ENCODE data around the gene C11orf97.
"Not testable (repeated sequence)": the region's sequence is repeated elsewhere in the genome, so short reads cannot be mapped to it uniquely, and the experiment has no call there.

The C11orf97 gene

GRCh38 chr11:94555752-94556329, 43.6 kb downstream of the C11orf97 start:
- H3K4me3 ChIP-seq (ENCODE audit: insufficient read depth, low read depth, low read length); H3K4me1 ChIP-seq (ENCODE audit: control insufficient read depth, insufficient read depth, low read length); H3K27ac ChIP-seq (ENCODE audit: insufficient read depth, low read depth, low read length, poor library complexity, severe bottlenecking); H3K9me3 ChIP-seq (ENCODE audit: control insufficient read depth, low read length); H3K27me3 ChIP-seq (ENCODE audit: control insufficient read depth, insufficient read depth, low read length, poor library complexity, severe bottlenecking); H3K36me3 ChIP-seq (ENCODE audit: control insufficient read depth, insufficient read depth, low read length): not testable (repeated sequence)
- WGBS, 2 experiments, result 89 to 92% methylated on average over 7 to 8 of the region's 8 CpGs

GRCh38 chr11:94557421-94557820, 45.2 kb downstream of the C11orf97 start:
- H3K9me3 ChIP-seq (ENCODE audit: control insufficient read depth, low read length), result no peaks in the 10 kb centered on the region
- H3K36me3 ChIP-seq (ENCODE audit: control insufficient read depth, insufficient read depth, low read length), result no peaks in the 10 kb centered on the region
- H3K27me3 ChIP-seq (ENCODE audit: control insufficient read depth, insufficient read depth, low read length, poor library complexity, severe bottlenecking), result no peaks in the 10 kb centered on the region
- no peaks in the 10 kb centered on the region for H3K4me1 ChIP-seq (ENCODE audit: control insufficient read depth, insufficient read depth, low read length)
- H3K27ac ChIP-seq (ENCODE audit: insufficient read depth, low read depth, low read length, poor library complexity, severe bottlenecking), result no peak overlapping the region
- H3K4me3 ChIP-seq (ENCODE audit: insufficient read depth, low read depth, low read length), result no peak overlapping the region

GRCh38 chr11:94557992-94558391, 45.7 kb downstream of the C11orf97 start:
- no peaks in the 10 kb centered on the region for H3K9me3 ChIP-seq (ENCODE audit: control insufficient read depth, low read length)
- no peaks in the 10 kb centered on the region for H3K27me3 ChIP-seq (ENCODE audit: control insufficient read depth, insufficient read depth, low read length, poor library complexity, severe bottlenecking)
- no peaks in the 10 kb centered on the region for H3K4me1 ChIP-seq (ENCODE audit: control insufficient read depth, insufficient read depth, low read length)
- WGBS, 2 experiments, result 80 to 100% methylated on average over 1 of the region's 1 CpG
- no peak overlapping the region for H3K4me3 ChIP-seq (ENCODE audit: insufficient read depth, low read depth, low read length)
- H3K36me3 ChIP-seq (ENCODE audit: control insufficient read depth, insufficient read depth, low read length), result no peaks in the 10 kb centered on the region
- H3K27ac ChIP-seq (ENCODE audit: insufficient read depth, low read depth, low read length, poor library complexity, severe bottlenecking), result no peak overlapping the region

- H3K4me1 ChIP-seq (ENCODE audit: control insufficient read depth, insufficient read depth, low read length), result no peaks in the 10 kb centered on the region
- 82 to 95% methylated on average over 1 of the region's 1 CpG for WGBS, 2 experiments
- no peaks in the 10 kb centered on the region for H3K9me3 ChIP-seq (ENCODE audit: control insufficient read depth, low read length)
- H3K4me3 ChIP-seq (ENCODE audit: insufficient read depth, low read depth, low read length), result no peak overlapping the region
- no peaks in the 10 kb centered on the region for H3K36me3 ChIP-seq (ENCODE audit: control insufficient read depth, insufficient read depth, low read length)
- no peaks in the 10 kb centered on the region for H3K27me3 ChIP-seq (ENCODE audit: control insufficient read depth, insufficient read depth, low read length, poor library complexity, severe bottlenecking)
- no peak overlapping the region for H3K27ac ChIP-seq (ENCODE audit: insufficient read depth, low read depth, low read length, poor library complexity, severe bottlenecking)
Measured at GRCh38 chr11:94558468-94558867, 46.2 kb downstream of the C11orf97 start.

GRCh38 chr11:94558932-94559331, 46.7 kb downstream of the C11orf97 start:
- WGBS, 2 experiments, result 95 to 98% methylated on average over 4 of the region's 4 CpGs
- Histone ChIP-seq H3K27me3 (ENCODE audit: control insufficient read depth, insufficient read depth, low read length, poor library complexity, severe bottlenecking) (no peaks in the 10 kb centered on the region), H3K27ac (ENCODE audit: insufficient read depth, low read depth, low read length, poor library complexity, severe bottlenecking) (no peak overlapping the region)

GRCh38 chr11:94559361-94559760, 47.1 kb downstream of the C11orf97 start:
- Histone ChIP-seq H3K27me3 (ENCODE audit: control insufficient read depth, insufficient read depth, low read length, poor library complexity, severe bottlenecking) (no peaks in the 10 kb centered on the region), H3K4me1 (ENCODE audit: control insufficient read depth, insufficient read depth, low read length) (no peaks in the 10 kb centered on the region), H3K27ac (ENCODE audit: insufficient read depth, low read depth, low read length, poor library complexity, severe bottlenecking) (no peak overlapping the region), H3K9me3 (ENCODE audit: control insufficient read depth, low read length) (no peaks in the 10 kb centered on the region), H3K4me3 (ENCODE audit: insufficient read depth, low read depth, low read length) (no peak overlapping the region), H3K36me3 (ENCODE audit: control insufficient read depth, insufficient read depth, low read length) (no peaks in the 10 kb centered on the region)
- WGBS, 2 experiments, result 78 to 98% methylated on average over 1 to 2 of the region's 2 CpGs

More at GRCh38 chr11:94558932-94559331, 46.7 kb downstream of the C11orf97 start:
- Histone ChIP-seq H3K9me3 (ENCODE audit: control insufficient read depth, low read length) (no peaks in the 10 kb centered on the region), H3K4me3 (ENCODE audit: insufficient read depth, low read depth, low read length) (no peak overlapping the region), H3K36me3 (ENCODE audit: control insufficient read depth, insufficient read depth, low read length) (no peaks in the 10 kb centered on the region), H3K4me1 (ENCODE audit: control insufficient read depth, insufficient read depth, low read length) (no peaks in the 10 kb centered on the region)

GRCh38 chr11:94560834-94561233, 48.6 kb downstream of the C11orf97 start:
- H3K36me3 ChIP-seq (ENCODE audit: control insufficient read depth, insufficient read depth, low read length), result no peaks in the 10 kb centered on the region
- H3K4me3 ChIP-seq (ENCODE audit: insufficient read depth, low read depth, low read length), result no peak overlapping the region
- no peaks in the 10 kb centered on the region for H3K9me3 ChIP-seq (ENCODE audit: control insufficient read depth, low read length)
- H3K27ac ChIP-seq (ENCODE audit: insufficient read depth, low read depth, low read length, poor library complexity, severe bottlenecking), result no peak overlapping the region
- H3K27me3 ChIP-seq (ENCODE audit: control insufficient read depth, insufficient read depth, low read length, poor library complexity, severe bottlenecking), result no peaks in the 10 kb centered on the region
- WGBS, 2 experiments, result 91 to 99% methylated on average over 3 of the region's 3 CpGs
- H3K4me1 ChIP-seq (ENCODE audit: control insufficient read depth, insufficient read depth, low read length), result no peaks in the 10 kb centered on the region

GRCh38 chr11:94563176-94563847, 51.1 kb downstream of the C11orf97 start:
- Histone ChIP-seq H3K4me3 (ENCODE audit: insufficient read depth, low read depth, low read length) (no peak overlapping the region), H3K27ac (ENCODE audit: insufficient read depth, low read depth, low read length, poor library complexity, severe bottlenecking) (no peak overlapping the region), H3K9me3 (ENCODE audit: control insufficient read depth, low read length) (no peaks in the 10 kb centered on the region), H3K36me3 (ENCODE audit: control insufficient read depth, insufficient read depth, low read length) (no peaks in the 10 kb centered on the region), H3K4me1 (ENCODE audit: control insufficient read depth, insufficient read depth, low read length) (no peaks in the 10 kb centered on the region), H3K27me3 (ENCODE audit: control insufficient read depth, insufficient read depth, low read length, poor library complexity, severe bottlenecking) (no peaks in the 10 kb centered on the region)
- 87% methylated on average over 3 to 4 of the region's 4 CpGs for WGBS, 2 experiments

GRCh38 chr11:94563848-94564467, 51.7 kb downstream of the C11orf97 start:
- WGBS, 2 experiments, result 76 to 82% methylated on average over 7 to 8 of the region's 8 CpGs
- no peaks in the 10 kb centered on the region for H3K9me3 ChIP-seq (ENCODE audit: control insufficient read depth, low read length)
- no peaks in the 10 kb centered on the region for H3K36me3 ChIP-seq (ENCODE audit: control insufficient read depth, insufficient read depth, low read length)
- H3K27ac ChIP-seq (ENCODE audit: insufficient read depth, low read depth, low read length, poor library complexity, severe bottlenecking), result no peak overlapping the region
- no peaks in the 10 kb centered on the region for H3K27me3 ChIP-seq (ENCODE audit: control insufficient read depth, insufficient read depth, low read length, poor library complexity, severe bottlenecking)
- H3K4me3 ChIP-seq (ENCODE audit: insufficient read depth, low read depth, low read length), result no peak overlapping the region
- H3K4me1 ChIP-seq (ENCODE audit: control insufficient read depth, insufficient read depth, low read length), result no peaks in the 10 kb centered on the region

GRCh38 chr11:94567181-94567670, 55.0 kb downstream of the C11orf97 start, which contains the start of gene PIWIL4:
Gene PIWIL4 (plus strand): TSS chr11:94567368. CDS start chr11:94567519, 151 bp downstream.
- Histone ChIP-seq H3K4me3 (ENCODE audit: insufficient read depth, low read depth, low read length) (no peak within 1 kb of the TSS), H3K27me3 (ENCODE audit: control insufficient read depth, insufficient read depth, low read length, poor library complexity, severe bottlenecking) (no peaks in the 10 kb centered on the region), H3K4me1 (ENCODE audit: control insufficient read depth, insufficient read depth, low read length) (no peaks in the 10 kb centered on the region), H3K27ac (ENCODE audit: insufficient read depth, low read depth, low read length, poor library complexity, severe bottlenecking) (no peak within 1 kb of the TSS), H3K9me3 (ENCODE audit: control insufficient read depth, low read length) (no peaks in the 10 kb centered on the region), H3K36me3 (ENCODE audit: control insufficient read depth, insufficient read depth, low read length) (no peaks in the 10 kb centered on the region)
- 94 to 95% methylated on average over 25 of the region's 25 CpGs for WGBS, 2 experiments

All from ectodermal cell (in vitro differentiated cells).